Neural progenitor cell (in vitro differentiated cells): ENCODE measurements around the gene UBL7. TPM values are rescaled to one million over a fixed set of nuclear protein-coding genes. Genes with fewer than 3 reads are reported as not detected.
A peak's percentile ranks its signal among the peaks of the same experiment; 100 is the strongest.

Source experiments
- DNase-seq: peaks from one replicate; pipeline ENCODE4 v3.0.0-alpha.2; 2016; ENCODE audit warnings: low spot score
- H2AFZ ChIP-seq: fragments of 200-600 bp; sonication (generic); replicated peaks from 2 replicates; pipeline ENCODE4 v1.6.1; 2016; ENCODE audit warnings: antibody characterized with exemption
- H3F3A ChIP-seq: fragments of 200-600 bp; sonication (generic); 2 replicates; pipeline ENCODE4 v1.6.1; 2016; ENCODE audit warnings: antibody characterized with exemption, low read depth
- H3K27ac ChIP-seq: fragments of 200-600 bp; sonication (generic); 2 replicates; pipeline ENCODE4 v1.5.1; 2016; ENCODE audit warnings: mild to moderate bottlenecking
- H3K27me3 ChIP-seq: fragments of 200-600 bp; sonication (generic); 2 replicates; pipeline ENCODE4 v1.6.1; 2016; ENCODE audit warnings: mild to moderate bottlenecking, moderate library complexity
- H3K36me3 ChIP-seq: fragments of 200-600 bp; sonication (generic); 2 replicates; pipeline ENCODE4 v1.5.1; 2016
- H3K4me1 ChIP-seq: fragments of 200-600 bp; sonication (generic); 2 replicates; pipeline ENCODE4 v1.6.1; 2016; ENCODE audit warnings: mixed run types
- H3K4me2 ChIP-seq: fragments of 200-600 bp; sonication (generic); 2 replicates; pipeline ENCODE4 v1.6.1; 2016
- H3K4me3 ChIP-seq: fragments of 200-600 bp; sonication (generic); 2 replicates; pipeline ENCODE4 v1.5.1; 2016
- H3K79me2 ChIP-seq: fragments of 200-600 bp; sonication (generic); 2 replicates; pipeline ENCODE4 v1.6.1; 2016; ENCODE audit warnings: low read depth
- H3K9ac ChIP-seq: fragments of 200-600 bp; sonication (generic); 2 replicates; pipeline ENCODE4 v1.6.1; 2016
- H3K9me3 ChIP-seq: fragments of 200-600 bp; sonication (generic); 2 replicates; pipeline ENCODE4 v1.5.1; 2016; ENCODE audit warnings: low read depth
- H4K20me1 ChIP-seq: fragments of 200-600 bp; sonication (generic); 2 replicates; pipeline ENCODE4 v1.6.1; 2016; ENCODE audit warnings: low read depth
- H3K27ac Mint-ChIP-seq: 3 replicates; pipeline ENCODE4 v1.8.0; 2021; ENCODE audit warnings: mixed read lengths
- H3K27me3 Mint-ChIP-seq: 2 replicates; pipeline ENCODE4 v1.8.0; 2022; ENCODE audit warnings: low read depth, mild to moderate bottlenecking, inconsistent platforms, moderate library complexity, mixed read lengths; ENCODE audit not compliant: insufficient read depth
- H3K36me3 Mint-ChIP-seq: 3 replicates; pipeline ENCODE4 v1.8.0; 2021; ENCODE audit warnings: mixed read lengths
- H3K4me1 Mint-ChIP-seq: 3 replicates; pipeline ENCODE4 v1.8.0; 2021; ENCODE audit warnings: mixed read lengths
- H3K4me3 Mint-ChIP-seq: 3 replicates; pipeline ENCODE4 v1.8.0; 2021; ENCODE audit warnings: mild to moderate bottlenecking, moderate library complexity, mixed read lengths
- H3K9me3 Mint-ChIP-seq: 3 replicates; pipeline ENCODE4 v1.8.0; 2020; ENCODE audit warnings: mixed read lengths
- CTCF ChIP-seq: fragments of 200-600 bp; sonication (generic); IDR thresholded peaks from 2 replicates; pipeline ENCODE4 v1.5.1; 2017; ENCODE audit warnings: antibody characterized with exemption, mild to moderate bottlenecking
- EZH2 ChIP-seq: fragments of 200-600 bp; sonication (generic); IDR thresholded peaks from 2 replicates; pipeline ENCODE4 v1.6.1; 2017; ENCODE audit warnings: antibody characterized with exemption, mild to moderate bottlenecking, moderate library complexity
- EZH2phosphoT487 ChIP-seq: fragments of 200-600 bp; sonication (generic); IDR thresholded peaks from 2 replicates; pipeline ENCODE4 v1.6.1; 2017; ENCODE audit warnings: antibody characterized with exemption
- total RNA-seq: library from RNA; depleted of rRNA; stranded (reverse); fragments of >200 nt; gene quantifications from 2 replicates; pipeline ENCODE4 v1.2.3, GENCODE V29; 2015; ENCODE audit warnings: low replicate concordance

The UBL7 gene
- total RNA-seq, 1 donor from 2014 or later: 60.4 TPM

GRCh38 chr15:74454764-74455500 lies 6.0 kb downstream of the UBL7 start:
- Mint-ChIP-seq H3K27ac (peak overlapping the region; percentile 93), H3K27me3 (peaks cover 6% of the 10 kb centered on the region), H3K4me3 (no peak overlapping the region), H3K36me3 (peaks cover 26% of the 10 kb centered on the region), H3K9me3 (no peaks in the 10 kb centered on the region), H3K4me1 (peaks cover 35% of the 10 kb centered on the region)
- H4K20me1 ChIP-seq: no peaks in the 10 kb centered on the region
- TF ChIP-seq EZH2 (no peak), CTCF (no peak), EZH2phosphoT487 (no peak)
- no peaks in the 10 kb centered on the region for H3K36me3 ChIP-seq
- no peak overlapping the region for H3K27ac ChIP-seq
- H3K4me2 ChIP-seq: no peak overlapping the region
- H3K79me2 ChIP-seq: peaks cover 4% of the 10 kb centered on the region
- H3F3A ChIP-seq: peaks cover 14% of the 10 kb centered on the region
- no peaks in the 10 kb centered on the region for H3K9me3 ChIP-seq
- no peak overlapping the region for H3K9ac ChIP-seq
- H2AFZ ChIP-seq: no peak overlapping the region
- no peak overlapping the region for H3K4me3 ChIP-seq
- H3K27me3 ChIP-seq: no peaks in the 10 kb centered on the region
- no peak for DNase-seq
- peaks cover 6% of the 10 kb centered on the region for H3K4me1 ChIP-seq

- H3F3A ChIP-seq: peaks cover 14% of the 10 kb centered on the region
- no peak overlapping the region for H3K4me3 ChIP-seq
- H3K27me3 ChIP-seq: no peaks in the 10 kb centered on the region
- H3K36me3 Mint-ChIP-seq: peaks cover 26% of the 10 kb centered on the region
- peaks cover 35% of the 10 kb centered on the region for H3K4me1 Mint-ChIP-seq
- H3K27me3 Mint-ChIP-seq: peaks cover 6% of the 10 kb centered on the region
- H3K36me3 ChIP-seq: no peaks in the 10 kb centered on the region
- no peak overlapping the region for H2AFZ ChIP-seq
- H3K9ac ChIP-seq: no peak overlapping the region
- H3K4me2 ChIP-seq: no peak overlapping the region
- H3K27ac Mint-ChIP-seq: peak overlapping the region; percentile 93
- H4K20me1 ChIP-seq: no peaks in the 10 kb centered on the region
- no peaks in the 10 kb centered on the region for H3K9me3 Mint-ChIP-seq
- TF ChIP-seq EZH2 (no peak), EZH2phosphoT487 (no peak), CTCF (no peak)
- H3K4me3 Mint-ChIP-seq: no peak overlapping the region
- H3K4me1 ChIP-seq: peaks cover 6% of the 10 kb centered on the region
- no peak for DNase-seq
- H3K27ac ChIP-seq: peak overlapping the region; percentile 30
- no peaks in the 10 kb centered on the region for H3K79me2 ChIP-seq
- no peaks in the 10 kb centered on the region for H3K9me3 ChIP-seq
Observed at GRCh38 chr15:74453925-74454763, 6.8 kb downstream of the UBL7 start.

GRCh38 chr15:74451861-74452835 lies 8.8 kb downstream of the UBL7 start:
- Mint-ChIP-seq H3K4me3 (no peak overlapping the region), H3K27me3 (peaks cover 6% of the 10 kb centered on the region), H3K9me3 (no peaks in the 10 kb centered on the region), H3K4me1 (peaks cover 31% of the 10 kb centered on the region), H3K27ac (no peak overlapping the region), H3K36me3 (peaks cover 31% of the 10 kb centered on the region)
- Histone ChIP-seq H3K4me2 (no peak overlapping the region), H3K9me3 (no peaks in the 10 kb centered on the region), H3K4me1 (peaks cover 6% of the 10 kb centered on the region), H2AFZ (no peak overlapping the region), H3K4me3 (no peak overlapping the region), H3F3A (peaks cover 14% of the 10 kb centered on the region), H3K36me3 (no peaks in the 10 kb centered on the region), H3K9ac (no peak overlapping the region), H4K20me1 (no peaks in the 10 kb centered on the region), H3K27ac (no peak overlapping the region), H3K79me2 (no peaks in the 10 kb centered on the region), H3K27me3 (no peaks in the 10 kb centered on the region)
- TF ChIP-seq EZH2phosphoT487: no peak
- no peak for TF ChIP-seq CTCF
- TF ChIP-seq EZH2: no peak
- DNase-seq: peak; percentile 31
